Trophoblast cell (in vitro differentiated cells and primary cell): ENCODE data around the gene MGME1.

Experiments used
- DNase-seq, 2 donors: peaks; one replicate each; pipeline ENCODE4 v3.0.0-alpha.2; 2016
- H2AFZ ChIP-seq: 2 replicates; pipeline ENCODE4 v1.6.1; 2013; ENCODE audit warnings: low read length, moderate library complexity, mild to moderate bottlenecking; ENCODE audit not compliant: insufficient read depth, poor library complexity
- H2AK5ac ChIP-seq: 2 replicates; pipeline ENCODE4 v1.6.1; 2013; ENCODE audit warnings: mild to moderate bottlenecking, low read length
- H2BK120ac ChIP-seq: 2 replicates; pipeline ENCODE4 v1.6.1; 2013; ENCODE audit warnings: low read length, mild to moderate bottlenecking, moderate library complexity; ENCODE audit not compliant: insufficient read depth, poor library complexity
- H2BK12ac ChIP-seq: 2 replicates; pipeline ENCODE4 v1.6.1; 2013; ENCODE audit warnings: mild to moderate bottlenecking, low read length, moderate library complexity
- H2BK5ac ChIP-seq: 2 replicates; pipeline ENCODE4 v1.6.1; 2013; ENCODE audit warnings: low read length, low read depth, moderate library complexity, mild to moderate bottlenecking; ENCODE audit not compliant: poor library complexity
- H3K14ac ChIP-seq: 2 replicates; pipeline ENCODE4 v1.6.1; 2013; ENCODE audit warnings: mild to moderate bottlenecking, low read length
- H3K18ac ChIP-seq: 2 replicates; pipeline ENCODE4 v1.6.1; 2013; ENCODE audit warnings: mild to moderate bottlenecking, low read length
- H3K23ac ChIP-seq: 2 replicates; pipeline ENCODE4 v1.6.1; 2013; ENCODE audit warnings: low read length
- H3K27ac ChIP-seq: 2 replicates; pipeline ENCODE4 v1.5.1; 2013; ENCODE audit warnings: low read depth, mild to moderate bottlenecking, inconsistent platforms, low read length, moderate library complexity
- H3K27me3 ChIP-seq: 2 replicates; pipeline ENCODE4 v1.6.1; 2013; ENCODE audit warnings: inconsistent platforms, mild to moderate bottlenecking, low read length, moderate library complexity; ENCODE audit not compliant: insufficient read depth
- H3K36me3 ChIP-seq, 2 experiments: 1 replicate in 1 of 2; 2 replicates in 1 of 2; pipeline ENCODE4 v1.6.1; 2013; ENCODE audit warnings: low read length in 2 of 2, mild to moderate bottlenecking in 2 of 2, moderate library complexity in 1 of 2; ENCODE audit not compliant: insufficient read depth in 2 of 2, control insufficient read depth in 1 of 2
- H3K4ac ChIP-seq: 2 replicates; pipeline ENCODE4 v1.6.1; 2013; ENCODE audit warnings: low read depth, mild to moderate bottlenecking, low read length, moderate library complexity
- H3K4me1 ChIP-seq, 2 experiments: 1 replicate in 1 of 2; 2 replicates in 1 of 2; pipeline ENCODE4 v1.6.1; 2013; ENCODE audit warnings: low read length in 2 of 2, mild to moderate bottlenecking in 2 of 2, moderate library complexity in 1 of 2; ENCODE audit not compliant: insufficient read depth in 2 of 2, control insufficient read depth in 1 of 2
- H3K4me2 ChIP-seq: 2 replicates; pipeline ENCODE4 v1.6.1; 2013; ENCODE audit warnings: inconsistent platforms, mild to moderate bottlenecking, low read length, moderate library complexity
- H3K4me3 ChIP-seq: 2 replicates; pipeline ENCODE4 v1.5.1; 2013; ENCODE audit warnings: mild to moderate bottlenecking, low read depth, low read length, inconsistent platforms
- H3K79me1 ChIP-seq: one replicate; pipeline ENCODE4 v1.6.1; 2013; ENCODE audit warnings: low read length
- H3K79me2 ChIP-seq: 2 replicates; pipeline ENCODE4 v1.6.1; 2013; ENCODE audit warnings: low read length, mild to moderate bottlenecking; ENCODE audit not compliant: control insufficient read depth, insufficient read depth, poor library complexity
- H3K9ac ChIP-seq: 2 replicates; pipeline ENCODE4 v1.6.1; 2013; ENCODE audit warnings: mild to moderate bottlenecking, low read length
- H3K9me3 ChIP-seq: 2 replicates; pipeline ENCODE4 v1.6.1; 2013; ENCODE audit warnings: low read depth, mild to moderate bottlenecking, control low read depth, inconsistent platforms, low read length; ENCODE audit not compliant: insufficient read depth
- H4K12ac ChIP-seq: 2 replicates; pipeline ENCODE4 v1.6.1; 2013; ENCODE audit warnings: low read depth, mild to moderate bottlenecking, low read length, moderate library complexity
- H4K8ac ChIP-seq: 2 replicates; pipeline ENCODE4 v1.6.1; 2013; ENCODE audit warnings: low read depth, mild to moderate bottlenecking, low read length, moderate library complexity
- H4K91ac ChIP-seq: one replicate; pipeline ENCODE4 v1.6.1; 2013; ENCODE audit warnings: low read depth, mild to moderate bottlenecking, low read length, moderate library complexity
- WGBS: extraction: QIAGEN DNeasy Blood & Tissue Kit; methylation state at CpG from one replicate; pipeline ENCODE4 v1.1.7; 2013; ENCODE audit warnings: missing lambda C conversion rate; ENCODE audit not compliant: insufficient read length, insufficient coverage; ENCODE audit errors: extremely low coverage; 5-methylcytosine and 5-hydroxymethylcytosine counted together

Gene MGME1

DNA sequence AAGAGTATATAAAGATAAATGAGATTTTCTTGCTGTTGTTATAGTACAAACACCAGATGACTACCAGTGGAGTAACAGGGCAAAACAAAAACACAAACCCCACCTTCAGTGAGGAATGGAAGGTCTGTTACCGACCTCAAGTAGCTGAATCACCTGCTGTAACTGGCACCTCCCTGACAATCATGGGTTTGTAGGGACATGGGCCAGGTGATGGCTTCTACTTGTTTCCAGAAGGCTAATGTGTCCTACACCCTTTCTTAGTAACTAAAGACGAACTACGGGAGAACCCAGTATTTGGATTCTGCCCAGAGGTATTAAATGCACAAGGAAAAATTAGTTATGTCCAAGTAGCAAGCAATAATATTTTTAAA is 27.0 kb upstream of the MGME1 start:
- Histone ChIP-seq H3K18ac (no peak overlapping the region), H2BK120ac (no peak overlapping the region), H3K4ac (no peak overlapping the region), H3K27ac (no peak overlapping the region), H3K23ac (no peak overlapping the region), H3K9ac (no peak overlapping the region), H3K27me3 (no peaks in the 10 kb centered on the region), H4K8ac (no peak overlapping the region), H2BK12ac (no peak overlapping the region), H3K4me1 (peaks cover 5 to 6% of the 10 kb centered on the region in 2 experiments), H3K14ac (no peak overlapping the region), H3K4me2 (no peak overlapping the region), H3K79me2 (no peaks in the 10 kb centered on the region), H3K9me3 (no peaks in the 10 kb centered on the region), H4K91ac (no peak overlapping the region), H3K4me3 (no peak overlapping the region), H2AFZ (no peak overlapping the region), H4K12ac (no peak overlapping the region), H3K79me1 (no peaks in the 10 kb centered on the region), H3K36me3 (peaks cover 17 to 43% of the 10 kb centered on the region in 2 experiments), H2BK5ac (no peak overlapping the region), H2AK5ac (no peak overlapping the region)
- DNase-seq: no peak
- no CpG with 5 or more reads among the region's 3 CpGs for WGBS

GRCh38 chr20:17943343-17943742 is 25.5 kb upstream of the MGME1 start:
- Histone ChIP-seq H2AFZ (no peak overlapping the region), H3K27ac (no peak overlapping the region), H3K4me3 (no peak overlapping the region)

DNA sequence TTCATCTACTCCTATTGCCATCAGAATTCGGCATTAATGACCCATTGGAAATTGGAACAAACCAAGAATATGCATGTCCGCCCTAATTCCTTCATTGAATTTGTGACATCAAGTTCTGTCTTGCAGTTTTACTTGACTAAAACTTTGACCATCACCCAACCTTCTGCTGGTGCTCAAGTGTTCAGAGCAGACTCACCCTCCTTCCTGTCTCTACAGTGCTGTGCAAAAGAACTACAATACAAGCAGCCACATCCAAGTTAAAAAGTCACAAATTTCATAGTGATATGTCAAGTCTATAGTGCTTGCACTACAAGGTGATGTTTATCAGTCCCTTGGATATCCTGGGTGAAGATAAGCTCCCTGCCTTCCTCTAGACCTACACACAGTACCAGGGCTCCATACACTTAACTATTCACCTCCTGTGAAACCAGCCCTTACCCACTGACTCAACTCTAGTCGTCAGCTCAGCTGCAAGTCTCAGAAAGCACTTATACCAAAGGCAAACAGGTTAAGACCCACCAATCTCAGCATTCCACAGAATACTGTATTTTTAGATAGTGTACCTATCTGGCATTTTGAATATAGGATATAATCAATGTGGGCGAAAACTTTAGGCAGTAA is 23.9 kb upstream of the MGME1 start:
- Histone ChIP-seq H4K91ac (no peak overlapping the region), H2AFZ (no peak overlapping the region), H3K9me3 (no peaks in the 10 kb centered on the region), H3K27me3 (no peaks in the 10 kb centered on the region), H4K8ac (no peak overlapping the region), H3K4me1 (no peaks in the 10 kb centered on the region), H3K4me3 (no peak overlapping the region), H3K79me1 (no peaks in the 10 kb centered on the region), H4K12ac (no peak overlapping the region), H2BK5ac (no peak overlapping the region), H3K4me2 (no peak overlapping the region), H3K18ac (no peak overlapping the region), H2AK5ac (no peak overlapping the region), H3K14ac (no peak overlapping the region), H3K4ac (no peak overlapping the region), H3K79me2 (no peaks in the 10 kb centered on the region), H3K36me3 (peaks cover 19 to 64% of the 10 kb centered on the region in 2 experiments), H2BK12ac (no peak overlapping the region), H3K9ac (no peak overlapping the region), H3K27ac (no peak overlapping the region), H2BK120ac (no peak overlapping the region), H3K23ac (no peak overlapping the region)
- WGBS: no CpG with 5 or more reads among the region's 4 CpGs
- no peak for DNase-seq

More at GRCh38 chr20:17943343-17943742, 25.5 kb upstream of the MGME1 start:
- peak overlapping the region; percentile 38 for H3K23ac ChIP-seq
- no peak overlapping the region for H2BK12ac ChIP-seq
- H3K14ac ChIP-seq: no peak overlapping the region
- H3K36me3 ChIP-seq: peaks cover 19 to 50% of the 10 kb centered on the region in 2 experiments
- no peaks in the 10 kb centered on the region for H3K4me1 ChIP-seq
- H3K18ac ChIP-seq: no peak overlapping the region
- H3K9me3 ChIP-seq: no peaks in the 10 kb centered on the region
- no CpG with 5 or more reads among the region's 3 CpGs for WGBS
- H3K79me1 ChIP-seq: no peaks in the 10 kb centered on the region
- H3K9ac ChIP-seq: no peak overlapping the region
- no peak overlapping the region for H4K12ac ChIP-seq
- H4K8ac ChIP-seq: no peak overlapping the region
- H4K91ac ChIP-seq: no peak overlapping the region
- H3K27me3 ChIP-seq: no peaks in the 10 kb centered on the region
- H3K4me2 ChIP-seq: no peak overlapping the region
- H3K4ac ChIP-seq: no peak overlapping the region
- no peak overlapping the region for H2AK5ac ChIP-seq
- H3K79me2 ChIP-seq: no peaks in the 10 kb centered on the region
- H2BK5ac ChIP-seq: no peak overlapping the region
- H2BK120ac ChIP-seq: no peak overlapping the region
- no peak for DNase-seq

- Histone ChIP-seq H3K27ac (no peak overlapping the region), H4K12ac (no peak overlapping the region), H3K79me2 (no peaks in the 10 kb centered on the region), H3K23ac (no peak overlapping the region), H3K4me3 (no peak overlapping the region), H2AFZ (no peak overlapping the region), H3K18ac (no peak overlapping the region), H2AK5ac (no peak overlapping the region), H3K79me1 (no peaks in the 10 kb centered on the region), H3K14ac (no peak overlapping the region), H4K8ac (no peak overlapping the region), H3K36me3 (peaks cover 18 to 66% of the 10 kb centered on the region in 2 experiments), H3K9me3 (no peaks in the 10 kb centered on the region), H3K27me3 (no peaks in the 10 kb centered on the region), H4K91ac (no peak overlapping the region), H2BK120ac (no peak overlapping the region), H3K9ac (no peak overlapping the region), H3K4me2 (no peak overlapping the region), H2BK12ac (no peak overlapping the region), H2BK5ac (peak overlapping the region; percentile 34), H3K4ac (no peak overlapping the region), H3K4me1 (no peaks in the 10 kb centered on the region)
- WGBS: no CpG with 5 or more reads among the region's 5 CpGs
- DNase-seq: no peak
These were observed 22.8 kb upstream of the MGME1 start for GRCh38 chr20:17946040-17946439.
